HEK293 (cell line): Measurements from ENCODE around the gene FBXO10.

Source experiments
- GLI2 ChIP-seq: fragments of 450-650 bp; formaldehyde crosslinking; IDR thresholded peaks from 2 replicates; pipeline ENCODE4; 2017; ENCODE audit warnings: missing biosample characterization, missing genetic modification characterization, low read depth, borderline replicate concordance
- HOXA7 ChIP-seq: sonication (generic); formaldehyde crosslinking; IDR thresholded peaks from 2 replicates; pipeline ENCODE4 v1.8.1; 2022; ENCODE audit warnings: missing genetic modification reagents, borderline replicate concordance
- KLF1 ChIP-seq: fragments of 450-650 bp; formaldehyde crosslinking; IDR thresholded peaks from 2 replicates; pipeline ENCODE4 v1.5.1; 2016; ENCODE audit warnings: missing biosample characterization, missing genetic modification characterization
- KLF17 ChIP-seq: fragments of 450-650 bp; formaldehyde crosslinking; IDR thresholded peaks from 2 replicates; pipeline ENCODE4 v1.5.1; 2016; ENCODE audit warnings: missing biosample characterization, missing genetic modification characterization
- PRDM4 ChIP-seq: fragments of 450-650 bp; formaldehyde crosslinking; IDR thresholded peaks from 2 replicates; pipeline ENCODE4 v1.5.1; 2017; ENCODE audit warnings: missing biosample characterization, missing genetic modification characterization
- TRIM28 ChIP-seq: IDR thresholded peaks from 2 replicates; pipeline ENCODE4 v1.6.1; 2011; ENCODE audit warnings: low read length, control low read depth, borderline replicate concordance
- ZBTB44 ChIP-seq: fragments of 450-650 bp; IDR thresholded peaks from 2 replicates; pipeline ENCODE4 v1.5.1; 2018; ENCODE audit warnings: missing biosample characterization, mild to moderate bottlenecking, missing genetic modification characterization
- ZBTB48 ChIP-seq: fragments of 450-650 bp; formaldehyde crosslinking; IDR thresholded peaks from 2 replicates; pipeline ENCODE4 v1.5.1; 2016; ENCODE audit warnings: missing biosample characterization, missing genetic modification characterization
- ZBTB49 ChIP-seq: fragments of 450-650 bp; formaldehyde crosslinking; IDR thresholded peaks from 2 replicates; pipeline ENCODE4 v1.5.1; 2016; ENCODE audit warnings: missing biosample characterization, missing genetic modification characterization, low read depth
- ZFP69B ChIP-seq: fragments of 450-650 bp; formaldehyde crosslinking; IDR thresholded peaks from 2 replicates; pipeline ENCODE4 v1.5.1; 2016; ENCODE audit warnings: missing biosample characterization, missing genetic modification characterization
- ZNF132 ChIP-seq: fragments of 450-650 bp; formaldehyde crosslinking; IDR thresholded peaks from 2 replicates; pipeline ENCODE4 v1.5.1; 2017; ENCODE audit warnings: missing biosample characterization, missing genetic modification characterization, borderline replicate concordance
- ZNF133 ChIP-seq: fragments of 450-650 bp; formaldehyde crosslinking; IDR thresholded peaks from 2 replicates; pipeline ENCODE4 v1.5.1; 2016; ENCODE audit warnings: missing biosample characterization, missing genetic modification characterization
- ZNF157 ChIP-seq: fragments of 450-650 bp; formaldehyde crosslinking; IDR thresholded peaks from 2 replicates; pipeline ENCODE4 v1.5.1; 2016; ENCODE audit warnings: missing biosample characterization, missing genetic modification characterization
- ZNF221 ChIP-seq: fragments of 450-650 bp; formaldehyde crosslinking; IDR thresholded peaks from 2 replicates; pipeline ENCODE4 v1.5.1; 2017; ENCODE audit warnings: missing biosample characterization, missing genetic modification characterization, borderline replicate concordance
- ZNF223 ChIP-seq: fragments of 450-650 bp; formaldehyde crosslinking; IDR thresholded peaks from 2 replicates; pipeline ENCODE4 v1.5.1; 2016; ENCODE audit warnings: missing biosample characterization, missing genetic modification characterization
- ZNF239 ChIP-seq: fragments of 450-650 bp; formaldehyde crosslinking; IDR thresholded peaks from 2 replicates; pipeline ENCODE4 v1.5.1; 2016; ENCODE audit warnings: missing biosample characterization, missing genetic modification characterization
- ZNF311 ChIP-seq: fragments of 450-650 bp; formaldehyde crosslinking; IDR thresholded peaks from 2 replicates; pipeline ENCODE4 v1.5.1; 2017; ENCODE audit warnings: missing biosample characterization, missing genetic modification characterization, borderline replicate concordance
- ZNF362 ChIP-seq: fragments of 450-650 bp; formaldehyde crosslinking; IDR thresholded peaks from 2 replicates; pipeline ENCODE4 v1.5.1; 2016; ENCODE audit warnings: missing biosample characterization, missing genetic modification characterization
- ZNF544 ChIP-seq: fragments of 450-650 bp; formaldehyde crosslinking; IDR thresholded peaks from 2 replicates; pipeline ENCODE4 v1.5.0; 2017; ENCODE audit warnings: missing biosample characterization, missing genetic modification characterization
- ZNF555 ChIP-seq: fragments of 450-650 bp; formaldehyde crosslinking; conservative IDR thresholded peaks from 2 replicates; pipeline ENCODE4 v1.5.1; 2017; ENCODE audit warnings: missing biosample characterization, mild to moderate bottlenecking, missing genetic modification characterization, inconsistent platforms
- ZNF561 ChIP-seq: fragments of 450-650 bp; IDR thresholded peaks from 2 replicates; pipeline ENCODE4 v1.5.1; 2018; ENCODE audit warnings: missing biosample characterization, missing genetic modification characterization, borderline replicate concordance
- ZNF626 ChIP-seq: fragments of 450-650 bp; sonication (Bioruptor Pico); formaldehyde crosslinking; IDR thresholded peaks from 2 replicates; pipeline ENCODE4 v1.5.1; 2018; ENCODE audit warnings: missing biosample characterization, missing genetic modification characterization, inconsistent platforms
- ZNF660 ChIP-seq: fragments of 450-650 bp; IDR thresholded peaks from 2 replicates; pipeline ENCODE4 v1.5.1; 2018; ENCODE audit warnings: missing biosample characterization, mild to moderate bottlenecking, missing genetic modification characterization
- ZNF707 ChIP-seq: fragments of 450-650 bp; formaldehyde crosslinking; IDR thresholded peaks from 2 replicates; pipeline ENCODE4 v1.5.1; 2016; ENCODE audit warnings: missing biosample characterization, missing genetic modification characterization
- ZNF830 ChIP-seq: fragments of 450-650 bp; IDR thresholded peaks from 2 replicates; pipeline ENCODE4 v1.5.0; 2018; ENCODE audit warnings: missing biosample characterization, missing genetic modification characterization, low read depth, mild to moderate bottlenecking, moderate library complexity
- ZNF843 ChIP-seq: fragments of 450-650 bp; formaldehyde crosslinking; IDR thresholded peaks from 2 replicates; pipeline ENCODE4 v1.5.1; 2016; ENCODE audit warnings: missing biosample characterization, missing genetic modification characterization
- ZXDB ChIP-seq: fragments of 450-650 bp; formaldehyde crosslinking; IDR thresholded peaks from 2 replicates; pipeline ENCODE4 v1.5.1; 2016; ENCODE audit warnings: missing biosample characterization, missing genetic modification characterization

FBXO10 gene

GRCh38 chr9:37485389-37486255, 90.6 kb downstream of the FBXO10 start, which contains the start of gene POLR1E (continued):
- TF ChIP-seq ZNF132, result no peak
- no peak for TF ChIP-seq ZNF830 (tag by site-specific recombination)
- no peak for TF ChIP-seq PRDM4 (tag by site-specific recombination)
- no peak for TF ChIP-seq ZNF843
- TF ChIP-seq ZNF626 (tag by site-specific recombination), result no peak
- no peak for TF ChIP-seq ZXDB (tag by site-specific recombination)
- TF ChIP-seq ZNF221 (tag by site-specific recombination), result no peak
- TF ChIP-seq KLF1 (tag by site-specific recombination), result peak; percentile 66; the same call in 1 of the 2 replicates
- no peak for TF ChIP-seq GLI2 (tag by site-specific recombination)
- no peak for TF ChIP-seq ZNF362 (tag by site-specific recombination)
- TF ChIP-seq HOXA7 (CRISPR knock-in tag), result no peak
- TF ChIP-seq ZBTB48 (tag by site-specific recombination), result no peak
- TF ChIP-seq TRIM28, result no peak
- TF ChIP-seq ZNF157, result no peak
- TF ChIP-seq ZNF561, result no peak
- TF ChIP-seq ZNF239 (tag by site-specific recombination), result no peak
- TF ChIP-seq ZNF544, result no peak
- TF ChIP-seq ZNF133 (tag by site-specific recombination), result no peak
- TF ChIP-seq ZBTB44 (tag by site-specific recombination), result no peak
- 0 out of 2 replicates have a peak, but pooled peaks have one; percentile 16 for TF ChIP-seq KLF17 (tag by site-specific recombination)
- TF ChIP-seq ZFP69B (tag by site-specific recombination), result no peak
- no peak for TF ChIP-seq ZNF555 (tag by site-specific recombination)
- no peak for TF ChIP-seq ZNF311 (tag by site-specific recombination)
- no peak for TF ChIP-seq ZNF223
- TF ChIP-seq ZNF707, result no peak
- TF ChIP-seq ZBTB49 (tag by site-specific recombination), result no peak
- peak; percentile 40; the same call in 1 of the 2 replicates for TF ChIP-seq ZNF660 (tag by site-specific recombination)
